Transverse colon (tissue), 4 donors: ENCODE data around the gene RAB25.

Experiments used
- CTCF ChIP-seq, 5 experiments: fragments of 200-600 bp in 3 of 5; fragments of 450-650 bp in 2 of 5; sonication (generic) in 3 of 5; IDR thresholded peaks; 1 replicate in 2 of 5; 2 replicates in 3 of 5; pipeline ENCODE4 v1.5.1; 2016 to 2017; ENCODE audit warnings: antibody characterized with exemption in 5 of 5, inconsistent platforms in 3 of 5, mild to moderate bottlenecking in 2 of 5, moderate library complexity in 1 of 5
- POLR2AphosphoS5 ChIP-seq, 3 donors: sonication (generic); formaldehyde crosslinking; IDR thresholded peaks; one replicate each; pipeline ENCODE4 v1.6.1; 2016; ENCODE audit warnings: antibody characterized with exemption in 3 of 3

- TF ChIP-seq CTCF (IDR thresholded peaks at IDR 0.05) (peak in 3 of 5 experiments; percentile 9 to 32 (median 11)), POLR2AphosphoS5 (IDR thresholded peaks at IDR 0.05) (no peak)
Measured at GRCh38 chr1:156052862-156053767, 7.8 kb upstream of the RAB25 start.
